Neural cell (in vitro differentiated cells): ENCODE data around the gene ARID1A. TPM values are rescaled to one million over a fixed set of nuclear protein-coding genes. Genes with fewer than 3 reads are reported as not detected.

Experiments used
- H2AFZ ChIP-seq: fragments of 200-600, 300-800 bp; sonication (generic), shearing (Covaris generic); 2 replicates; pipeline ENCODE4 v1.6.0; 2014; ENCODE audit warnings: low read depth, mild to moderate bottlenecking, antibody characterized with exemption, low read length, moderate library complexity
- H3F3A ChIP-seq: fragments of 200-600 bp; shearing (Covaris generic); 2 replicates; pipeline ENCODE4 v1.6.1; 2016; ENCODE audit warnings: mild to moderate bottlenecking, moderate library complexity, mixed read lengths, antibody characterized with exemption, low read length; ENCODE audit not compliant: insufficient read depth, poor library complexity, severe bottlenecking
- H3K27ac ChIP-seq: fragments of 200-600, 300-800 bp; sonication (generic), shearing (Covaris generic); 2 replicates; pipeline ENCODE4 v1.5.1; 2014; ENCODE audit warnings: mild to moderate bottlenecking, low read length, moderate library complexity
- H3K27me3 ChIP-seq: fragments of 300-800, 200-600 bp; sonication (generic), shearing (Covaris generic); 2 replicates; pipeline ENCODE4 v1.6.0; 2014; ENCODE audit warnings: mild to moderate bottlenecking, low read depth, low read length, moderate library complexity; ENCODE audit not compliant: insufficient read depth
- H3K36me3 ChIP-seq: fragments of 300-800, 200-600 bp; sonication (generic), shearing (Covaris generic); 2 replicates; pipeline ENCODE4 v1.5.1; 2014; ENCODE audit warnings: mild to moderate bottlenecking, antibody characterized with exemption, low read length, moderate library complexity; ENCODE audit not compliant: insufficient read depth
- H3K4me2 ChIP-seq: fragments of 300-800, 200-600 bp; sonication (generic), shearing (Covaris generic); 2 replicates; pipeline ENCODE4 v1.6.0; 2014; ENCODE audit warnings: mild to moderate bottlenecking, low read length
- H3K4me3 ChIP-seq: fragments of 300-800, 200-600 bp; sonication (generic), shearing (Covaris generic); 2 replicates; pipeline ENCODE4 v1.5.1; 2014; ENCODE audit warnings: mild to moderate bottlenecking, low read length, moderate library complexity
- H3K79me2 ChIP-seq: fragments of 200-600 bp; shearing (Covaris generic); replicated peaks from 2 replicates; pipeline ENCODE4 v1.6.0; 2014; ENCODE audit warnings: mild to moderate bottlenecking, low read length, moderate library complexity; ENCODE audit not compliant: insufficient read depth
- H3K9ac ChIP-seq: fragments of 300-800, 200-600 bp; sonication (generic), shearing (Covaris generic); 2 replicates; pipeline ENCODE4 v1.6.1; 2016; ENCODE audit warnings: mild to moderate bottlenecking, low read length, mixed read lengths
- H3K9me2 ChIP-seq: fragments of 200-600 bp; shearing (Covaris generic); 2 replicates; pipeline ENCODE4 v1.6.1; 2016; ENCODE audit warnings: mild to moderate bottlenecking, low read length, mixed read lengths; ENCODE audit not compliant: insufficient read depth
- H3K9me3 ChIP-seq: fragments of 200-600, 300-800 bp; sonication (generic), shearing (Covaris generic); 2 replicates; pipeline ENCODE4 v1.6.1; 2016; ENCODE audit warnings: mild to moderate bottlenecking, mixed run types, low read length, moderate library complexity, mixed read lengths
- H4K20me1 ChIP-seq: fragments of 200-600 bp; shearing (Covaris generic); 2 replicates; pipeline ENCODE4 v1.6.1; 2016; ENCODE audit warnings: mild to moderate bottlenecking, mixed run types; ENCODE audit not compliant: insufficient read depth
- EP300 ChIP-seq: fragments of 450-650 bp; conservative IDR thresholded peaks from 2 replicates; pipeline ENCODE4 v1.6.1; 2014; ENCODE audit warnings: antibody characterized with exemption, mild to moderate bottlenecking, moderate library complexity; ENCODE audit not compliant: poor library complexity, severe bottlenecking
- EZH2 ChIP-seq: fragments of 200-600, 300-800 bp; shearing (Covaris generic), sonication (generic); IDR thresholded peaks from 2 replicates; pipeline ENCODE4 v1.6.1; 2014; ENCODE audit warnings: antibody characterized with exemption, low read length, borderline replicate concordance, mild to moderate bottlenecking; ENCODE audit not compliant: insufficient read depth, poor library complexity, severe bottlenecking
- MXI1 ChIP-seq: fragments of 450-650 bp; conservative IDR thresholded peaks from 2 replicates; pipeline ENCODE4 v1.6.1; 2014; ENCODE audit warnings: antibody characterized with exemption, mild to moderate bottlenecking; ENCODE audit not compliant: poor library complexity, severe bottlenecking
- POLR2AphosphoS5 ChIP-seq: IDR thresholded peaks from 2 replicates; pipeline ENCODE4 v1.6.1; 2012
- RAD21 ChIP-seq: fragments of 450-650 bp; conservative IDR thresholded peaks from 2 replicates; pipeline ENCODE4 v1.6.1; 2014; ENCODE audit warnings: antibody characterized with exemption, mild to moderate bottlenecking, moderate library complexity
- SMC3 ChIP-seq: fragments of 450-650 bp; conservative IDR thresholded peaks from 2 replicates; pipeline ENCODE4 v1.6.1; 2014; ENCODE audit warnings: antibody characterized with exemption, mild to moderate bottlenecking, moderate library complexity; ENCODE audit not compliant: poor library complexity
- TAF1 ChIP-seq: IDR thresholded peaks from 2 replicates; pipeline ENCODE4 v1.6.1; 2012; ENCODE audit warnings: low read depth
- polyA plus RNA-seq: library from polyadenylated mRNA; depleted of rRNA; stranded (reverse); fragments of >200 nt; gene quantifications from 2 replicates; pipeline ENCODE4 v1.2.3, GENCODE V29; 2014
- TF ChIP-seq, protein P1 (sequence below): fragments of 450-650 bp; IDR thresholded peaks from 2 replicates; pipeline ENCODE4 v1.5.1; 2014; ENCODE audit warnings: antibody characterized with exemption, mild to moderate bottlenecking, moderate library complexity; ENCODE audit not compliant: poor library complexity, severe bottlenecking
- TF ChIP-seq, protein P2 (sequence below): IDR thresholded peaks from 2 replicates; pipeline ENCODE4 v1.6.1; 2012; ENCODE audit warnings: borderline replicate concordance

Gene ARID1A
- polyA plus RNA-seq, 1 donor from 2014 or later: 13.2 TPM

- TF ChIP-seq SMC3 (no peak), EZH2 (no peak), TAF1 (no peak), MXI1 (no peak), POLR2AphosphoS5 (no peak), EP300 (no peak), RAD21 (no peak)
- TF ChIP-seq, protein P1, sequence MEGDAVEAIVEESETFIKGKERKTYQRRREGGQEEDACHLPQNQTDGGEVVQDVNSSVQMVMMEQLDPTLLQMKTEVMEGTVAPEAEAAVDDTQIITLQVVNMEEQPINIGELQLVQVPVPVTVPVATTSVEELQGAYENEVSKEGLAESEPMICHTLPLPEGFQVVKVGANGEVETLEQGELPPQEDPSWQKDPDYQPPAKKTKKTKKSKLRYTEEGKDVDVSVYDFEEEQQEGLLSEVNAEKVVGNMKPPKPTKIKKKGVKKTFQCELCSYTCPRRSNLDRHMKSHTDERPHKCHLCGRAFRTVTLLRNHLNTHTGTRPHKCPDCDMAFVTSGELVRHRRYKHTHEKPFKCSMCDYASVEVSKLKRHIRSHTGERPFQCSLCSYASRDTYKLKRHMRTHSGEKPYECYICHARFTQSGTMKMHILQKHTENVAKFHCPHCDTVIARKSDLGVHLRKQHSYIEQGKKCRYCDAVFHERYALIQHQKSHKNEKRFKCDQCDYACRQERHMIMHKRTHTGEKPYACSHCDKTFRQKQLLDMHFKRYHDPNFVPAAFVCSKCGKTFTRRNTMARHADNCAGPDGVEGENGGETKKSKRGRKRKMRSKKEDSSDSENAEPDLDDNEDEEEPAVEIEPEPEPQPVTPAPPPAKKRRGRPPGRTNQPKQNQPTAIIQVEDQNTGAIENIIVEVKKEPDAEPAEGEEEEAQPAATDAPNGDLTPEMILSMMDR: no peak
- TF ChIP-seq, protein P2, sequence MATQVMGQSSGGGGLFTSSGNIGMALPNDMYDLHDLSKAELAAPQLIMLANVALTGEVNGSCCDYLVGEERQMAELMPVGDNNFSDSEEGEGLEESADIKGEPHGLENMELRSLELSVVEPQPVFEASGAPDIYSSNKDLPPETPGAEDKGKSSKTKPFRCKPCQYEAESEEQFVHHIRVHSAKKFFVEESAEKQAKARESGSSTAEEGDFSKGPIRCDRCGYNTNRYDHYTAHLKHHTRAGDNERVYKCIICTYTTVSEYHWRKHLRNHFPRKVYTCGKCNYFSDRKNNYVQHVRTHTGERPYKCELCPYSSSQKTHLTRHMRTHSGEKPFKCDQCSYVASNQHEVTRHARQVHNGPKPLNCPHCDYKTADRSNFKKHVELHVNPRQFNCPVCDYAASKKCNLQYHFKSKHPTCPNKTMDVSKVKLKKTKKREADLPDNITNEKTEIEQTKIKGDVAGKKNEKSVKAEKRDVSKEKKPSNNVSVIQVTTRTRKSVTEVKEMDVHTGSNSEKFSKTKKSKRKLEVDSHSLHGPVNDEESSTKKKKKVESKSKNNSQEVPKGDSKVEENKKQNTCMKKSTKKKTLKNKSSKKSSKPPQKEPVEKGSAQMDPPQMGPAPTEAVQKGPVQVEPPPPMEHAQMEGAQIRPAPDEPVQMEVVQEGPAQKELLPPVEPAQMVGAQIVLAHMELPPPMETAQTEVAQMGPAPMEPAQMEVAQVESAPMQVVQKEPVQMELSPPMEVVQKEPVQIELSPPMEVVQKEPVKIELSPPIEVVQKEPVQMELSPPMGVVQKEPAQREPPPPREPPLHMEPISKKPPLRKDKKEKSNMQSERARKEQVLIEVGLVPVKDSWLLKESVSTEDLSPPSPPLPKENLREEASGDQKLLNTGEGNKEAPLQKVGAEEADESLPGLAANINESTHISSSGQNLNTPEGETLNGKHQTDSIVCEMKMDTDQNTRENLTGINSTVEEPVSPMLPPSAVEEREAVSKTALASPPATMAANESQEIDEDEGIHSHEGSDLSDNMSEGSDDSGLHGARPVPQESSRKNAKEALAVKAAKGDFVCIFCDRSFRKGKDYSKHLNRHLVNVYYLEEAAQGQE: no peak
- no peaks in the 10 kb centered on the region for H3K79me2 ChIP-seq
- H2AFZ ChIP-seq: no peak overlapping the region
- no peaks in the 10 kb centered on the region for H4K20me1 ChIP-seq
- H3K27me3 ChIP-seq: no peaks in the 10 kb centered on the region
- no peaks in the 10 kb centered on the region for H3F3A ChIP-seq
- no peak overlapping the region for H3K4me3 ChIP-seq
- H3K9ac ChIP-seq: no peak overlapping the region
- no peak overlapping the region for H3K27ac ChIP-seq
- no peaks in the 10 kb centered on the region for H3K36me3 ChIP-seq
- no peaks in the 10 kb centered on the region for H3K9me3 ChIP-seq
- no peaks in the 10 kb centered on the region for H3K9me2 ChIP-seq
- no peak overlapping the region for H3K4me2 ChIP-seq
Measured at GRCh38 chr1:26791626-26792025, 95.8 kb downstream of the ARID1A start.

GRCh38 chr1:26792924-26793323, 97.1 kb downstream of the ARID1A start:
- Histone ChIP-seq H3K9me2 (no peaks in the 10 kb centered on the region), H4K20me1 (no peaks in the 10 kb centered on the region), H3K79me2 (no peaks in the 10 kb centered on the region), H3K36me3 (no peaks in the 10 kb centered on the region), H3K4me2 (no peak overlapping the region), H3F3A (no peaks in the 10 kb centered on the region), H3K27ac (no peak overlapping the region), H2AFZ (no peak overlapping the region), H3K9me3 (no peaks in the 10 kb centered on the region), H3K4me3 (no peak overlapping the region), H3K9ac (no peak overlapping the region), H3K27me3 (no peaks in the 10 kb centered on the region)
- no peak for TF ChIP-seq MXI1
- TF ChIP-seq EZH2: no peak
- TF ChIP-seq TAF1: no peak
- TF ChIP-seq, protein P1: no peak
- no peak for TF ChIP-seq POLR2AphosphoS5
- no peak for TF ChIP-seq RAD21
- no peak for TF ChIP-seq SMC3
- TF ChIP-seq, protein P2: no peak
- no peak for TF ChIP-seq EP300
